Hepatocyte (in vitro differentiated cells): ENCODE data around the gene DHRS2. TPM values are rescaled to one million over a fixed set of nuclear protein-coding genes. Genes with fewer than 3 reads are reported as not detected.

Experiments
- DNase-seq: peaks from one replicate; pipeline ENCODE4 v3.0.0-alpha.2; 2016; ENCODE audit warnings: low spot score
- H2AFZ ChIP-seq: fragments of 200-600 bp; sonication (generic); 2 replicates; pipeline ENCODE4 v1.6.0; 2016; ENCODE audit warnings: antibody characterized with exemption, mild to moderate bottlenecking
- H3K27ac ChIP-seq: fragments of 200-600 bp; sonication (generic); 2 replicates; pipeline ENCODE4 v1.5.1; 2016; ENCODE audit warnings: mild to moderate bottlenecking
- H3K27me3 ChIP-seq: fragments of 200-600 bp; sonication (generic); 2 replicates; pipeline ENCODE4 v1.6.1; 2016
- H3K36me3 ChIP-seq: fragments of 200-600 bp; sonication (generic); replicated peaks from 2 replicates; pipeline ENCODE4 v1.5.1; 2016; ENCODE audit warnings: low read depth; ENCODE audit not compliant: insufficient read depth
- H3K4me1 ChIP-seq: fragments of 200-600 bp; sonication (generic); 2 replicates; pipeline ENCODE4 v1.5.1; 2016; ENCODE audit warnings: mild to moderate bottlenecking, moderate library complexity; ENCODE audit not compliant: insufficient read depth
- H3K4me2 ChIP-seq: fragments of 200-600 bp; sonication (generic); 2 replicates; pipeline ENCODE4 v1.6.0; 2016
- H3K4me3 ChIP-seq: fragments of 200-600 bp; sonication (generic); 2 replicates; pipeline ENCODE4 v1.5.1; 2016; ENCODE audit warnings: mild to moderate bottlenecking
- H3K79me2 ChIP-seq: fragments of 200-600 bp; sonication (generic); 2 replicates; pipeline ENCODE4 v1.6.0; 2017; ENCODE audit warnings: mild to moderate bottlenecking
- H3K9me2 ChIP-seq: fragments of 200-600 bp; sonication (generic); replicated peaks from 2 replicates; pipeline ENCODE4 v1.6.0; 2017; ENCODE audit warnings: mild to moderate bottlenecking; ENCODE audit not compliant: insufficient read depth
- H3K9me3 ChIP-seq: fragments of 200-600 bp; sonication (generic); 2 replicates; pipeline ENCODE4 v1.5.1; 2016; ENCODE audit warnings: low read depth, mild to moderate bottlenecking
- H4K20me1 ChIP-seq: fragments of 200-600 bp; sonication (generic); 2 replicates; pipeline ENCODE4 v1.6.0; 2016; ENCODE audit warnings: mild to moderate bottlenecking; ENCODE audit not compliant: insufficient read depth, poor library complexity, severe bottlenecking
- EZH2 ChIP-seq: fragments of 200-600 bp; sonication (generic); IDR thresholded peaks from 2 replicates; pipeline ENCODE4 v1.6.1; 2016; ENCODE audit warnings: antibody characterized with exemption, mild to moderate bottlenecking, borderline replicate concordance
- EZH2phosphoT487 ChIP-seq: fragments of 200-600 bp; sonication (generic); IDR thresholded peaks from one replicate; pipeline ENCODE4 v1.6.1; 2018; ENCODE audit warnings: antibody characterized with exemption, mild to moderate bottlenecking, low read depth, moderate library complexity; ENCODE audit not compliant: unreplicated experiment, severe bottlenecking
- WGBS: methylation state at CpG from one replicate; pipeline ENCODE4 v1.1.6; 2016; ENCODE audit warnings: low lambda C conversion rate; ENCODE audit errors: missing lambda C conversion rate; 5-methylcytosine and 5-hydroxymethylcytosine counted together
- polyA plus RNA-seq: library from polyadenylated mRNA; unstranded; fragments of >200 nt; fragmentation: Nextera tagmentation; extraction: Ambion mirVana; gene quantifications from 2 replicates; pipeline ENCODE4 v1.2.1, GENCODE V29; 2016
- total RNA-seq: library from RNA; depleted of rRNA; stranded (reverse); fragments of >200 nt; gene quantifications from 2 replicates; pipeline ENCODE4 v1.2.3, GENCODE V29; 2014
- TF ChIP-seq, protein P1 (sequence below): fragments of 200-600 bp; sonication (generic); IDR thresholded peaks from 2 replicates; pipeline ENCODE4 v1.5.1; 2016; ENCODE audit warnings: antibody characterized with exemption, mild to moderate bottlenecking; ENCODE audit not compliant: poor library complexity

Gene DHRS2
- total and polyA plus RNA-seq, 2 experiments from 2014 or later = 10.4 to 14.2 TPM

DNA sequence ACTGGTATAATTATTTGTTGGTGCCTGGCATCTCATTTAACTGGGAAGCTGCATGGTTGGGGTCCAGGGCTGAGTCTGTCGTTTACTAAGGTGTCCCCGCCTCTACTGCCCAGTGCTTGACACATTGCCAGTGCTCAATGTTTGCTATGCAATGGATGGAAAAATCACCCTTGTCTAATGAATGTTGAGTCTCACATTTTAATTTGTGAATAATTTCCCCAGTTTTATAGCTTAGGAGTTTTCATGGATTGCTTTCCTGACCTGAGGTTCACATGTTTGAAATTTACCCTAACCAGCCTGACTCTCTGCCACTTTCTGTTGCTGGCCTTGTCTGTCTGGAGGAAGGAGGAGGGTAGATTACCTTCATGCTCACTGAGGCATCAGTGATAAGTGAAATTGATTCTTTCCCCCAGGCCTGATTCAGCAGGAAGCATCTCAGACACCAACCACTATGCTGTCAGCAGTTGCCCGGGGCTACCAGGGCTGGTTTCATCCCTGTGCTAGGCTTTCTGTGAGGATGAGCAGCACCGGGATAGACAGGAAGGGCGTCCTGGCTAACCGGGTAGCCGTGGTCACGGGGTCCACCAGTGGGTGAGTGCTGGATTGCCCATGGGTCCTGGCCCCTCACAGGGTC, 2.4 kb downstream of the DHRS2 start:
- Histone ChIP-seq H3K27me3 (no peaks in the 10 kb centered on the region), H3K9me3 (no peaks in the 10 kb centered on the region), H3K4me2 (no peak overlapping the region), H4K20me1 (no peaks in the 10 kb centered on the region), H3K4me1 (peaks cover 6% of the 10 kb centered on the region), H3K4me3 (no peak overlapping the region), H3K9me2 (no peaks in the 10 kb centered on the region), H3K79me2 (no peaks in the 10 kb centered on the region), H3K27ac (no peak overlapping the region), H2AFZ (no peak overlapping the region), H3K36me3 (no peaks in the 10 kb centered on the region)
- no peak for DNase-seq
- 76% methylated on average over 8 of the region's 8 CpGs for WGBS
- TF ChIP-seq EZH2phosphoT487 = no peak
- TF ChIP-seq, protein P1, sequence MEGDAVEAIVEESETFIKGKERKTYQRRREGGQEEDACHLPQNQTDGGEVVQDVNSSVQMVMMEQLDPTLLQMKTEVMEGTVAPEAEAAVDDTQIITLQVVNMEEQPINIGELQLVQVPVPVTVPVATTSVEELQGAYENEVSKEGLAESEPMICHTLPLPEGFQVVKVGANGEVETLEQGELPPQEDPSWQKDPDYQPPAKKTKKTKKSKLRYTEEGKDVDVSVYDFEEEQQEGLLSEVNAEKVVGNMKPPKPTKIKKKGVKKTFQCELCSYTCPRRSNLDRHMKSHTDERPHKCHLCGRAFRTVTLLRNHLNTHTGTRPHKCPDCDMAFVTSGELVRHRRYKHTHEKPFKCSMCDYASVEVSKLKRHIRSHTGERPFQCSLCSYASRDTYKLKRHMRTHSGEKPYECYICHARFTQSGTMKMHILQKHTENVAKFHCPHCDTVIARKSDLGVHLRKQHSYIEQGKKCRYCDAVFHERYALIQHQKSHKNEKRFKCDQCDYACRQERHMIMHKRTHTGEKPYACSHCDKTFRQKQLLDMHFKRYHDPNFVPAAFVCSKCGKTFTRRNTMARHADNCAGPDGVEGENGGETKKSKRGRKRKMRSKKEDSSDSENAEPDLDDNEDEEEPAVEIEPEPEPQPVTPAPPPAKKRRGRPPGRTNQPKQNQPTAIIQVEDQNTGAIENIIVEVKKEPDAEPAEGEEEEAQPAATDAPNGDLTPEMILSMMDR = no peak
- TF ChIP-seq EZH2 = no peak

DNA sequence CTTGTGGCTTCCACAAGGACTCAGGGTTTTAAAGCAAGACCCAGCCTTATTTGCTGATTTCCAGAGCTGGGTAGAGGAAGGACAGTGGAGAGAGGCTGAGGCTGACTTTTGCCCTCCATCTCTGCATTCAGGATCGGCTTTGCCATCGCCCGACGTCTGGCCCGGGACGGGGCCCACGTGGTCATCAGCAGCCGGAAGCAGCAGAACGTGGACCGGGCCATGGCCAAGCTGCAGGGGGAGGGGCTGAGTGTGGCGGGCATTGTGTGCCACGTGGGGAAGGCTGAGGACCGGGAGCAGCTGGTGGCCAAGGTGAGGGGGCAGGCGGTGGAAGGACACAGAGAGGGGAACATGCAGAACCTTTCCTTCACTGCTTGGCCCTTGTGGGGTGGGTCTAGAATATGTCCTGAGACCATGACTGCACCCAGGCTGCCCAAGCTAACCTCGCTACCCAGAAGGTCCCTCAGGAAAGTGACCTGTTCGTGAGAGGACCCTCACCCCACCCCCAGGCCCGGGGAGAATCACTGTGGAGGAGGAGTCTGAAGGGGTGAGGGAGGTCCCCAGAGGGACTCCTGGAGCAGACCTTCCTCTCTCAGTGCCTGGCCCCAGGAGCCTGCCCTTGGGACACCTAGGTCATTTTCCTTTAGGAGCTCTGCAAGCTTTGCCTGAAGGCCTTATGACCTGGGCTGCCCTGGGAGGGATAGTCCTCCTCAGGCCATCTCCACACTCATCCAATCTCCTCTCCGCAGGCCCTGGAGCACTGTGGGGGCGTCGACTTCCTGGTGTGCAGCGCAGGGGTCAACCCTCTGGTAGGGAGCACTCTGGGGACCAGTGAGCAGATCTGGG, 3.1 kb downstream of the DHRS2 start:
- 90% methylated on average over 21 of the region's 21 CpGs for WGBS
- Histone ChIP-seq H2AFZ (no peak overlapping the region), H3K4me1 (peaks cover 6% of the 10 kb centered on the region)

DNA sequence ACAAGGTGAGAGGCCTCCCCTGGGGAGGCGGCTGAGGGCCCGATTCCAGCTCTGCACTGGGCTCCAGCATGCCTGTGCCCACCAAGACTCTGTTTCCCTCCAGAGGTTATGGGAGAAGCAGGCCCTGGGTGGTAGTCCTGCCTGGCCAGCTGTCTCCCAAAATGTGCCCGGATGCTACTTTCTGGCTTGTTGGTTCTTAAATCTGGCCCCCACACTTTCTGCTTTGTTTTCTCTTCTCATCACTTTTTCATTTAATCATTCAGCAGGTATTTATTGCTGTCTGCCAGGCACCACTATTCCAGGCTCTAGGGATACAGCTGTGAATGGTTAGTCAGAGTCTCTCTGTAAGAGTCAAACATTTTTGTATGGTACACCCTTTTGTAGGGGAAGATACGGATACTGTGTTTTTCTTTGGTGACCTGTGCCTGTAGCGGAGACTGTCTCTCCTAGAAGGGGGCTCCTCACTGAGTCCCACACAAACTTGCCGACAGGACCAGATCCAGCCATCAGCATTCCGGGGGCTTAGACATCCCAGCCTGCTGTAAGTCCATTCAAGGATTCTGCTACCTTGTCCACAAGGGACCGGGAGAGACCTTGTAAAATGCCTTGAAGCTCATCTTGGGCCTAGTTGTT, 3.8 kb downstream of the DHRS2 start:
- 85% methylated on average over 8 of the region's 8 CpGs for WGBS
- Histone ChIP-seq H3K27ac (peak overlapping the region; percentile 69), H3K4me2 (no peak overlapping the region)

More for the DNA sequence above, 3.1 kb downstream of the DHRS2 start:
- no peak for DNase-seq
- no peak overlapping the region for H3K4me2 ChIP-seq
- H4K20me1 ChIP-seq = no peaks in the 10 kb centered on the region
- TF ChIP-seq, protein P1 = no peak
- TF ChIP-seq EZH2 (no peak), EZH2phosphoT487 (no peak)
- H3K27me3 ChIP-seq = no peaks in the 10 kb centered on the region
- H3K9me2 ChIP-seq = no peaks in the 10 kb centered on the region
- peak overlapping the region; percentile 69 for H3K27ac ChIP-seq
- no peaks in the 10 kb centered on the region for H3K79me2 ChIP-seq
- no peaks in the 10 kb centered on the region for H3K9me3 ChIP-seq
- no peak overlapping the region for H3K4me3 ChIP-seq
- H3K36me3 ChIP-seq = no peaks in the 10 kb centered on the region

More for the DNA sequence above, 3.8 kb downstream of the DHRS2 start:
- Histone ChIP-seq H3K4me3 (no peak overlapping the region), H3K79me2 (no peaks in the 10 kb centered on the region), H4K20me1 (no peaks in the 10 kb centered on the region), H3K9me2 (no peaks in the 10 kb centered on the region), H3K9me3 (no peaks in the 10 kb centered on the region), H3K36me3 (no peaks in the 10 kb centered on the region), H2AFZ (no peak overlapping the region), H3K27me3 (no peaks in the 10 kb centered on the region), H3K4me1 (peaks cover 6% of the 10 kb centered on the region)
- TF ChIP-seq, protein P1 = no peak
- no peak for TF ChIP-seq EZH2
- no peak for TF ChIP-seq EZH2phosphoT487
- DNase-seq = no peak
